A673 (cell line): ENCODE data around the gene KRT40. TPM values are rescaled to one million over a fixed set of nuclear protein-coding genes. Genes with fewer than 3 reads are reported as not detected.

Experiments
- BruUV-seq: library from RNA; stranded (reverse); fragments of 400-500 nt; replicated peaks from 2 replicates; lab custom pipeline; 2021; lab: Mats Ljungman, UMichigan
- CTCF ChIA-PET: fragments of 300-600 bp; sonication (Branson Sonifier 250); formaldehyde crosslinking; loops from one replicate; lab custom pipeline; 2022; ENCODE audit warnings: antibody characterized with exemption; lab: Charles Lee
- POLR2A ChIA-PET: fragments of 300-600 bp; sonication (Branson Sonifier 250); formaldehyde crosslinking; loops from one replicate; lab custom pipeline; 2022; ENCODE audit warnings: antibody characterized with exemption; ENCODE audit not compliant: low non-redundant PET; lab: Charles Lee
- DNase-seq: peaks from one replicate; pipeline ENCODE4 v3.0.0-alpha.2; 2015; ENCODE audit warnings: low spot score
- H3K27ac ChIP-seq: fragments of 200-600 bp; sonication (generic); 2 replicates; pipeline ENCODE4 v1.5.1; 2016; ENCODE audit warnings: mixed run types, low read depth, mild to moderate bottlenecking, mixed read lengths, antibody characterized with exemption, low read length; ENCODE audit not compliant: poor library complexity, severe bottlenecking
- H3K27me3 ChIP-seq: fragments of 200-600 bp; sonication (generic); replicated peaks from 2 replicates; pipeline ENCODE4 v1.6.1; 2017; ENCODE audit warnings: mixed run types, low read depth, mild to moderate bottlenecking, mixed read lengths, antibody characterized with exemption, low read length; ENCODE audit not compliant: insufficient read depth, poor library complexity
- H3K36me3 ChIP-seq: fragments of 200-600 bp; sonication (generic); 2 replicates; pipeline ENCODE4 v1.6.1; 2016; ENCODE audit warnings: mixed run types, mild to moderate bottlenecking, mixed read lengths, antibody characterized with exemption, low read length; ENCODE audit not compliant: insufficient read depth, poor library complexity, severe bottlenecking
- H3K4me1 ChIP-seq: fragments of 200-600 bp; sonication (generic); 2 replicates; pipeline ENCODE4 v1.6.1; 2017; ENCODE audit warnings: mixed run types, mild to moderate bottlenecking, mixed read lengths, antibody characterized with exemption, low read length; ENCODE audit not compliant: insufficient read depth, poor library complexity, severe bottlenecking
- H3K4me3 ChIP-seq: fragments of 200-600 bp; sonication (generic); 2 replicates; pipeline ENCODE4 v1.5.1; 2016; ENCODE audit warnings: low read depth, mixed run types, mild to moderate bottlenecking, mixed read lengths, low read length; ENCODE audit not compliant: poor library complexity, severe bottlenecking
- H3K9me3 ChIP-seq: fragments of 200-600 bp; sonication (generic); 2 replicates; pipeline ENCODE4 v1.6.1; 2016; ENCODE audit warnings: mixed run types, low read depth, mild to moderate bottlenecking, mixed read lengths, antibody characterized with exemption, low read length; ENCODE audit not compliant: poor library complexity, severe bottlenecking
- EZH2 ChIP-seq: fragments of 200-600 bp; sonication (generic); IDR thresholded peaks from 2 replicates; pipeline ENCODE4 v1.6.1; 2017; ENCODE audit warnings: borderline replicate concordance, low read depth, mild to moderate bottlenecking, mixed read lengths, antibody characterized with exemption, low read length; ENCODE audit not compliant: poor library complexity, severe bottlenecking
- intact Hi-C: fragments of 100-400 bp; cut with micrococcal nuclease; formaldehyde crosslinking; loops from one replicate; pipeline ENCODE4 v1.10.0; 2022; ENCODE audit not compliant: unreplicated experiment
- total RNA-seq: library from RNA; stranded (reverse); gene quantifications from 2 replicates; pipeline ENCODE4 v1.2.3, GENCODE V29; 2021
- TF ChIP-seq, protein P1 (sequence below): fragments of 300-800, 200-600 bp; sonication (generic); conservative IDR thresholded peaks from 2 replicates; pipeline ENCODE4 v1.5.1; 2017; ENCODE audit warnings: low read depth, mild to moderate bottlenecking, antibody characterized with exemption, low read length, moderate library complexity, mixed read lengths

Gene KRT40
- total RNA-seq, 1 experiment from 2014 or later: 1.1 TPM

DNA sequence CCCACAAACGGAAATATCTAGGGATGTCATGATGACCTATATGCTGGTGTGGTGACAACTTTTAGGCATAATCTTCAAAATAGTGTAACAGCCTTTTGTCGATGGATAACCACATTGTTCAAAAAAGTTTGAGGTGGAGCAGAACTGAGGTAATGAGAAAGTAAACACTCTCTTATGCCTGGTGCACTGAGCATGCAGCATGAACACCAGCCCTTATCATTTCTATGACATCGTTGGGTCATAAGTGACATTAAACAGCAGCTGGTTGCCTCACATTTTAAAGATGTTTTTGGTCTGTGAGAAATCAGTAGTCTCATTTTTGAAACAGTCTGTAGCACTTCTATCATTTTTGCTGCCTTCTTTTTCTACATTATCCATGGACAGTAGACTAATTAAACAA, 48.5 kb downstream of the KRT40 start:
- no peaks in the 10 kb centered on the region for H3K27me3 ChIP-seq
- no TSS peak for BruUV-seq
- no peak overlapping the region for H3K27ac ChIP-seq
- CTCF ChIA-PET: no interaction called here
- DNase-seq: no peak
- intact Hi-C loops: no loop called here
- no peaks in the 10 kb centered on the region for H3K36me3 ChIP-seq
- POLR2A ChIA-PET: no interaction called here
- H3K4me3 ChIP-seq: no peak overlapping the region
- H3K9me3 ChIP-seq: no peaks in the 10 kb centered on the region
- no peak for TF ChIP-seq EZH2
- TF ChIP-seq, protein P1, sequence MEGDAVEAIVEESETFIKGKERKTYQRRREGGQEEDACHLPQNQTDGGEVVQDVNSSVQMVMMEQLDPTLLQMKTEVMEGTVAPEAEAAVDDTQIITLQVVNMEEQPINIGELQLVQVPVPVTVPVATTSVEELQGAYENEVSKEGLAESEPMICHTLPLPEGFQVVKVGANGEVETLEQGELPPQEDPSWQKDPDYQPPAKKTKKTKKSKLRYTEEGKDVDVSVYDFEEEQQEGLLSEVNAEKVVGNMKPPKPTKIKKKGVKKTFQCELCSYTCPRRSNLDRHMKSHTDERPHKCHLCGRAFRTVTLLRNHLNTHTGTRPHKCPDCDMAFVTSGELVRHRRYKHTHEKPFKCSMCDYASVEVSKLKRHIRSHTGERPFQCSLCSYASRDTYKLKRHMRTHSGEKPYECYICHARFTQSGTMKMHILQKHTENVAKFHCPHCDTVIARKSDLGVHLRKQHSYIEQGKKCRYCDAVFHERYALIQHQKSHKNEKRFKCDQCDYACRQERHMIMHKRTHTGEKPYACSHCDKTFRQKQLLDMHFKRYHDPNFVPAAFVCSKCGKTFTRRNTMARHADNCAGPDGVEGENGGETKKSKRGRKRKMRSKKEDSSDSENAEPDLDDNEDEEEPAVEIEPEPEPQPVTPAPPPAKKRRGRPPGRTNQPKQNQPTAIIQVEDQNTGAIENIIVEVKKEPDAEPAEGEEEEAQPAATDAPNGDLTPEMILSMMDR: no peak
- H3K4me1 ChIP-seq: no peaks in the 10 kb centered on the region

DNA sequence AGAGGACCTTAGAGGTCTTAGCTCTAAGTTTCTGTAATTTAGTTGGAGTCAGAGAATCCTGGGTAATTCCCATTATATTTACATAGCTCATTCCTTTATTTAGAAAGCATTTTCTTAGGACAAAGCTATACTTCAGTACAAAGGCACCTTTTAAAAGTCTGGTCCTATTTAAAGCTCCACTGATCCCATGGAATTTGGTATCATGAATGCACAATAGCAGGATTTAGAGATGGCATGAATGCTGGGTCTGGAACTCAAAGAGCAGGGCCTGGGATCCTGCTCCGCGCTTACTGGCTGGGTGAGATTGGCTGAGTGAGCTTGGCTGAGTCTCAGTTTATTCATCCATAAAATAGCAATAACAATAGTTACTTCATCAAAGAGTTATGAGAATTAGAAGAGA, 51.5 kb downstream of the KRT40 start:
- no peaks in the 10 kb centered on the region for H3K27me3 ChIP-seq
- H3K4me1 ChIP-seq: no peaks in the 10 kb centered on the region
- no peak overlapping the region for H3K4me3 ChIP-seq
- no peaks in the 10 kb centered on the region for H3K9me3 ChIP-seq
- no peaks in the 10 kb centered on the region for H3K36me3 ChIP-seq
- ChIA-PET POLR2A (no interaction called here), CTCF (no interaction called here)
- no peak for DNase-seq
- no peak overlapping the region for H3K27ac ChIP-seq
- TF ChIP-seq, protein P1: no peak
- no peak for TF ChIP-seq EZH2
- intact Hi-C loops: no loop called here
- no TSS peak for BruUV-seq

DNA sequence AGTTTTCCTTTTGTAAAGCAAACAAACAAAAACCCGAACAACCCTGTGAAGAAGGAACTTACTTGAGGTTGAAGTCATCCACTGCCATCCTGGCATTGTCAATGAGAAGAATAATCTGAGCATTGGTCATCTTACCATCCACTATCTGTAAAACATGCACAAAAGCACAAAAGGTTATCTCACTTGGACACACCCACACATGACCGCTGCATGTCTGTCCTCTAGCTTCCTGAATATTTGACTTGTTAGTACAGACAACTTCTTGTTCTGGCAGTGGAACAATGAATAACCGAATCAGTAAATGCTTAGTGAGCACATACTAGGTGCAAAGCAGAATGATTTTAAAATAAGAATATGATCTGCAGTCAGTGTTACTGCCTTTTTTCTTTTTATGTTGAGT, 52.8 kb downstream of the KRT40 start:
- Histone ChIP-seq H3K27ac (no peak overlapping the region), H3K36me3 (no peaks in the 10 kb centered on the region), H3K9me3 (no peaks in the 10 kb centered on the region), H3K4me1 (no peaks in the 10 kb centered on the region), H3K27me3 (no peaks in the 10 kb centered on the region), H3K4me3 (no peak overlapping the region)
- ChIA-PET POLR2A (no interaction called here), CTCF (no interaction called here)
- no TSS peak for BruUV-seq
- TF ChIP-seq, protein P1: no peak
- no peak for TF ChIP-seq EZH2
- DNase-seq: no peak
- intact Hi-C loops: no loop called here

Other genes starting within 250 kb of the KRT40 start
- gene KRT25, start 229.0 kb downstream of the KRT40 start, total RNA-seq: 0.28 and 0.42 TPM in 2 replicates
- gene KRT26, start 212.1 kb downstream of the KRT40 start, total RNA-seq: not detected in 2 replicates
- not detected in 2 replicates for gene KRT27, start 201.8 kb downstream of the KRT40 start, total RNA-seq
- not detected in 2 replicates for gene KRT28, start 184.4 kb downstream of the KRT40 start, total RNA-seq
- 35.0 and 36.2 TPM in 2 replicates for gene KRT10, start 161.7 kb downstream of the KRT40 start, total RNA-seq
- gene KRT12, start 117.1 kb downstream of the KRT40 start, total RNA-seq: not detected in 2 replicates
- not detected in 2 replicates for gene KRT20, start 99.1 kb downstream of the KRT40 start, total RNA-seq
- gene KRT23, start 46.7 kb downstream of the KRT40 start, total RNA-seq: not detected in 2 replicates
- gene KRT39, start 17.4 kb downstream of the KRT40 start, total RNA-seq: not detected in 2 replicates
- gene KRTAP3-3, start 9.8 kb upstream of the KRT40 start, total RNA-seq: not detected in 2 replicates
- not detected in 2 replicates for gene KRTAP3-2, start 15.6 kb upstream of the KRT40 start, total RNA-seq
- gene KRTAP3-1, start 24.8 kb upstream of the KRT40 start, total RNA-seq: not detected in 2 replicates
- not detected in 2 replicates for gene KRTAP1-5, start 42.9 kb upstream of the KRT40 start, total RNA-seq
- not detected in 2 replicates for gene KRTAP1-4, start 45.9 kb upstream of the KRT40 start, total RNA-seq
- not detected in 2 replicates for gene KRTAP1-3, start 50.5 kb upstream of the KRT40 start, total RNA-seq
- gene KRTAP1-1, start 57.1 kb upstream of the KRT40 start, total RNA-seq: not detected in 2 replicates
- not detected in 2 replicates for gene KRTAP2-1, start 63.0 kb upstream of the KRT40 start, total RNA-seq
- gene KRTAP2-2, start 70.9 kb upstream of the KRT40 start, total RNA-seq: not detected in 2 replicates
- gene KRTAP2-3, start 75.8 kb upstream of the KRT40 start, total RNA-seq: not detected in 2 replicates
- not detected in 2 replicates for gene KRTAP2-4, start 81.6 kb upstream of the KRT40 start, total RNA-seq
- gene KRTAP4-7, start 99.8 kb upstream of the KRT40 start, total RNA-seq: not detected in 2 replicates
- gene KRTAP4-8, start 113.8 kb upstream of the KRT40 start, total RNA-seq: not detected in 2 replicates
- gene KRTAP4-16, start 117.9 kb upstream of the KRT40 start, total RNA-seq: not detected in 2 replicates
- gene KRTAP4-9, start 121.1 kb upstream of the KRT40 start, total RNA-seq: 1.0 and 1.2 TPM in 2 replicates
- not detected in 2 replicates for gene KRTAP4-11, start 134.0 kb upstream of the KRT40 start, total RNA-seq
- gene KRTAP4-12, start 139.9 kb upstream of the KRT40 start, total RNA-seq: not detected in 2 replicates
- gene KRTAP4-6, start 156.2 kb upstream of the KRT40 start, total RNA-seq: not detected in 2 replicates
- not detected in 2 replicates for gene KRTAP4-5, start 165.5 kb upstream of the KRT40 start, total RNA-seq
- not detected in 2 replicates for gene KRTAP4-4, start 176.4 kb upstream of the KRT40 start, total RNA-seq
- not detected in 2 replicates for gene KRTAP4-3, start 183.9 kb upstream of the KRT40 start, total RNA-seq
- not detected in 2 replicates for gene KRTAP4-2, start 193.9 kb upstream of the KRT40 start, total RNA-seq
- not detected in 2 replicates for gene KRTAP4-1, start 200.6 kb upstream of the KRT40 start, total RNA-seq
- not detected in 2 replicates for gene KRTAP9-1, start 205.6 kb upstream of the KRT40 start, total RNA-seq
- gene KRTAP9-2, start 242.3 kb upstream of the KRT40 start, total RNA-seq: not detected in 2 replicates
- gene KRTAP9-3, start 248.1 kb upstream of the KRT40 start, total RNA-seq: not detected in 2 replicates